Eye (tissue), 1 donor: ENCODE data around the gene SCIMP.
A peak's percentile ranks its signal among the peaks of the same experiment; 100 is the strongest.
"Not testable (repeated sequence)": the region's sequence is repeated elsewhere in the genome, so short reads cannot be mapped to it uniquely, and the experiment has no call there.

Experiments used
- DNase-seq: peaks from one replicate; pipeline ENCODE4 v3.0.0-alpha.2; 2015

The SCIMP gene

DNA sequence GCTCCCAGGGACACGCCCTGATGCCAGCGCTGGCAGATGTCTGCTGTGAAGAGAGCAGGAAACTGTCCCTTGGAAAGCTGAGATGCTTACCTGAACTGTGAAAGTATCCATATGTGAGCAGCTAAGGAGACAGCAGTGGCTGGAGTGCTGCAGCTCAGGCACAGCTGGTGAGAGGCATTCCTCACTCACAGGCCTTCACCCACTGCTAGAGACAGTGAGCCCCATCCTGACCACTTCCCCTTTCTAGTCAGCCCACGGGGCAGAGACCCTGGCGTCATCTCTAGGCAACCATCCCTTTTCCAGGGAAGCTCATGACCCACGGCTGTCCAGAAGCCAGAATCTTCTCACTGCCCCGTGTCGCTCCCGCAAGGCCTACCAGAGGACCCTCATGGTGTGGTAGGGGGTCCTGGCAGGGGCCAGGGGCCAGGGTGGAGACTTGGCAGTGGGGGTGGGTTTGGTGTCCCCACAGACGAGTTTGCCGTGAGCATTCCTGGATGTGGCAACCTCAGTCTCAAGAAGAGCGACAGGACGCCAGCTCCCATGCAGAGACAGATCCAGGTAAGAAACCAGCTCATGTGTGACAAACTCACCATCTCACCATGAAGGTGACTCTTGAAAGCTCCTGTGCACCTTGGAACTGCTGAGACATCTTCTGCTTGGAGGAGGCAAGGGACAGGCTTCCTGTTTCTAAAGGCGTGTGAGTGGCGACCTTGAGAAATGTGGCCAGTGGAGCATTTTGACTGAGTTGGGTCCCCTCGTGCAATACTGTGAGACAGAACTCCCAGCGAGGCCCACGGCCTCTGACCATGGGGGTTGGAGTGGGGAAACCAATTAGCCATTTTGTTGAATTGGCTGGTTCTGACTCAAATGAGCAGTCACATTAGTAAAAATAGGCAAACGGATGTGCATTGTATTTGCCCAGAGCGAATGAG lies at the start of gene SCIMP:
Gene SCIMP, minus strand, starts transcription at position 216 of the 932 bp plus-strand sequence. Its CDS starts 105 bp downstream, at position 111.
- no peak for DNase-seq

DNA sequence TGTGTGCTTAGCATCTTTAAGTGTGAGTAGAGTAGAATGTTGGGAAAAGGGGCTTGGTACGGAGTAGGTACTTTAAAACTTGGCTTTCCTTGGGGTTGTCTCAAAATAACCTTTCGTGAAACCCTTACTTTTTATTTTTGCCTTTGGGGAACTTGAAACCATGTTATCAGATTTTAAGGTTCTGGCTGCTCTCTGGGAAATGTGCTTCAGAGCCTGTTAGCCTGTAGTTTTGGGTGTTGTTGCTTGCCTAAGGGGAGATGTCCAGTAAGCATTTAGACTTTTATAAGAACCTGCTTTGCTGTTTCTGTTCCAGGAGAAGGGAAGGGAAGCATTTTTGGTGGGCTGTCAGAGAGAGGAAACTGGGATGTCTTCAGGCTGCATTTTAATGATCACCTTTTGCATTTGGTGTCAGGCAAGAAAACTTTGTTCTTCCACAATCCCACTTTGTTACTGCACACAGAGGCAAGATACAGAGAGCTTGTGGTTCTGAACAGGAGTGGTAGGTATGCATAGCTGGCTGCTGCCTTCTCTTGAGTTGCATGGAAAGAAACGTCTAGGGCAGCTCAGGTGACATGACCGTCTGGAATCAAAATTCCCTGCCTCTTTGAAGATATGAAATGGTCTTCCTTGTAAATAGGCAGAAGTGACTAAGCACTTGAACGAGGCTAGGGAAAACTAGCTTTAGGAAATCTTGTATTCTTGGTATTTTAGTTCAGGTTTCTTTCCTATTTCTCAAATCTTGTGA lies 49.1 kb upstream of the SCIMP start:
- DNase-seq = no peak

DNA sequence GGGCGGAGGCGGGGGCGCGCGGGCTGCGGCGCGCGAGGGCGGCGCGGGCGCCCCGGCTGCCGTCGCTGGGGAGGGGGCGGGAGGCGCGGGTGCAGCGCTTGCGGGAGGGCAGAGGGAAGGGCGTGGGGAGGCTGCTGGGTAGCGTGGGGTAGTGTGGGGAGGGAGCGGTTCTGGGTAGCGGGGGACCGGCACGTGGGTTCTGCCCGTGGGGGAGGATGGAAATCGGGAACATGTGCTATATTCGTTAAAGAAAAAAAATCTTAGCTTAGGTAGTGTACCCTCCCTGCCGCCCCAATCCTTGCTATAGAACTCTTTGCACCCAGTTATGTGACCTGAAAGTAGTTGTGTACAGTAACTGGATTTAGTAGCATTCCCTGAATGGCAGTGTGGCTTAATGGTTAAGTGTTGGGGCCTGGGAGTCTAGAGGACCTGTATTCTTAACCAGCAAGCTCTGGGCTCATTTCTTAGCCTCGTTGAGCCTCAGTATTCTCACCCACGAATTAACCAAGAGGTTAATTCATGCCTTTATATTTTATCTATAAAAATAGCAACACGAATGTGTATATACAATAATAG lies 48.1 kb upstream of the SCIMP start:
- DNase-seq = peak; percentile 52

DNA sequence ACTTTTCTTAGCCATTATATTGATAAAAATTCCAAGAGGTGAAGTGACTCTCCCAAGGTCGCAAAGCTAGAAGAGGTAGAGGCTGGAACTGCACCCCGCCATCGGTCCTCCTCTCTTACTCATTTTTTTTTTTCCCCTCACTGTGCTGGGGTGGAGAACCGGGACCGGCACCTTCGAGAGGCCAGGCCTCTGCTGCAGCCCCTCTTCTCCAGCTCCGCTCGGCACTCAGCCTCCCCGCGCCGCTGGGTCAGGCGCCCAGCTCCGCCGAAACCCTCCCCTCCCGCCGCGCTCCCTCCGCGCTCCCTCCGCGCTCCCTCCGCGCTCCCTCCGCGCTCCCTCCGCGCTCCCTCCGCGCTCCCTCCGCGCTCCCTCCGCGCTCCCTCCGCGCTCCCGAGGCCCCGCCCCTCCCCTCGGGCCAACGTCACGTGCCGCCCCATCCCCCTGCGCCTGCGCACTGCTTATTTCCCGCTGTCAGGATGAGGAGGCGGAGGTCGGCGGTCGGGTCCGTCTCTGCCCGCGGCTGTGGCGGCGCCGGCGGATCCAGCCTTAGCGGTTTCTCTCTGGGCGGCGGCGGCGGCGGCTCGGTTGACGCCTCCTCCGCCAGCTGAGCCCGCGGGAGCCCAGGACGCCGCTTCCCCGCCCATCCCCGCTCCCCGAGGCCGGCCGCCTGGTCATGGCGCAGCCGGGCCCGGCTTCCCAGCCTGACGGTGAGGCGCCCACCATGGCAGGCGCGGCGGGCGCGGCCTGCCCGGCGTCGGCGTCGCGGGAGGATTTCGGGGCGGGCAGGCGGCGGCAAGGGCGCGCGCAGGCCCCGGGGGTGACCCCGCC lies 47.4 kb upstream of the SCIMP start, which contains the start of gene RABEP1:
Gene RABEP1, plus strand, starts transcription at position 471 of the 828 bp plus-strand sequence. Its CDS starts 203 bp downstream, at position 674.
- peak; percentile 97 for DNase-seq

DNA sequence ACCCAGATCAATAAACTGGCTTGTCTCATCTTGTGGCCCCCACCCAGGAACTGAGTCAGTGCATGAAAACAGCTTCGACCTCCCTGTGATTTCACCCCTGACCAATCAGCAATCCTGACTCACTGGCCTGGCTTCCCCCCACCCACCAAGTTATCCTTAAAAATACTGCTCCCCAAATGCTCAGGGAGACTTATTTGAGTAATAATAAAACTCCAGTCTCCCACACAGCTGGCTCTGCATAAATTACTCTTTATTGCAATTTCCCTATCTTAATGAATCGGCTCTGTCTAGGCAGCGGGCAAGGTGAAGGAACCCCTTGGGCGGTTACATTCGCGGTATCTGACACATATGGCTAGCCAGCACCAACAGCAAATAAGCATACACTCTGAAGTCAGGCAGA lies 37.7 kb upstream of the SCIMP start:
- no peak for DNase-seq

DNA sequence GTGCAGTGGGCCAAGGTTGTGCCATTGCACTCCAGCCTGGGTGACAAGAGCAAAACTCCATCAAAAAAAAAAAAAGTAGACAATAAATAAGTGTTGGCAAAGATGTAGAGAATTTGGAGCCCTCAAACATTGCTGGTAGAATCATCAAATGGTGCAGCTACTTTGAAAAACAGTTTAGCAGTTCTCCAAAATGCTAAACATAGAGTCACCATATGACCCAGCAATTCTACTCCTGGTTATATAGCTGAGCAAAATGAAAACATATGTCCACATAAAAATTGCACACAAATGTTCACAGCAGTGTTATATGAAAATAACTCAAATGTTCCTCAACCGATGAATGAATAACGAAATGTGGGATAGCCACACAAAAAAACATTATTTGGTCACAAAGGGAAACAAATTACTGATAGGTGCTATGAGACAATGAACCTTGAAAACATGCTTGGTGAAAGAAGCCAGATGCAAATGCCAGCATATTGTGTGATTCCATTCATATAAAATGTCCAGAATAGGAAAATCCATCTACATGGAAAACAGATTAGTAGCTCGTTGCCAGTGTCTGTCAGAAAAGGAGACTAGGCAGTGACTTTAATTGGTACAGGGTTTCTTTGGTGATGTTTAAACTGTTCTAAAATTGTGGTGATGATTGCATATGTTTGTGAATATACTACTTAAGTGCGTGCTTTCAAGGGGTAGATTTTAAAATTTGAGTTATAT lies 34.7 kb upstream of the SCIMP start:
- no peak for DNase-seq

DNA sequence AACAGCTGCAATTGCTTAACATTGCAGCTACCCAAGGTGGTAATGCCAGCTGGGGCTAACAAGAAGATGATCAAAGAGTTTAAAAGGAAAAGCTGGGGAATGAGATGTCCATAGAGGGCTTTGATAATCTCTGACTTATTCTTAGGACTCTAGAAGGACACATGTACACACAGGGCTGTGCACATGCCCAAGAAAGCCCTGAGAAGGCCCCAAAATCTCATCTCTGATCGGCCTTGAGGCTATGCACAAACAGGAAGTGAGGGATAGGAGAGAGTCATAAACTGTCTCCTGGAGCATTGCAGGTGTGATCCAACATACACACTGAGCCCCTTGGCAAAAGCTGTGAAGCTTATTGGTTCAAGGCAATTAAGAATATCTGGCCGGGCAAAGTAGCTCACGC lies 30.2 kb upstream of the SCIMP start:
- DNase-seq = no peak

DNA sequence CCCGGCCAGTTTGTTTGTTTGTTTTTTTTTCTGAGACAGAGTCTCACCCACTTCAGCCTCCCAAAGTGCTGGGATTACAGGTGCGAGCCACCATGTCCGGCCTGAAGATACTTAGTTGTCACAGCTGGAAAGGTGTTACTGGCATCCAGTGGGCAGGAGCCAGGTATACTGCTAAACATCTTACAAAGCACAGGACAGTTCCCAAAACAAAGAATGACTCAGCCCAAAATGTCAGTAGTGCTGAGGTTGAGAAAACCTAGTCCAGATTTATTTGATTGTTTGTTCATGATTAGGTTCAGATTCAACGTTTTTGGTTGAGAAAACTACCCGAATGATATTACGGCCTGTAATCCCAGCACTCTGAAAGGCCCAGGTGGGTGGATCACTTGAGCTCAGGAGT lies 28.8 kb upstream of the SCIMP start:
- no peak for DNase-seq

DNA sequence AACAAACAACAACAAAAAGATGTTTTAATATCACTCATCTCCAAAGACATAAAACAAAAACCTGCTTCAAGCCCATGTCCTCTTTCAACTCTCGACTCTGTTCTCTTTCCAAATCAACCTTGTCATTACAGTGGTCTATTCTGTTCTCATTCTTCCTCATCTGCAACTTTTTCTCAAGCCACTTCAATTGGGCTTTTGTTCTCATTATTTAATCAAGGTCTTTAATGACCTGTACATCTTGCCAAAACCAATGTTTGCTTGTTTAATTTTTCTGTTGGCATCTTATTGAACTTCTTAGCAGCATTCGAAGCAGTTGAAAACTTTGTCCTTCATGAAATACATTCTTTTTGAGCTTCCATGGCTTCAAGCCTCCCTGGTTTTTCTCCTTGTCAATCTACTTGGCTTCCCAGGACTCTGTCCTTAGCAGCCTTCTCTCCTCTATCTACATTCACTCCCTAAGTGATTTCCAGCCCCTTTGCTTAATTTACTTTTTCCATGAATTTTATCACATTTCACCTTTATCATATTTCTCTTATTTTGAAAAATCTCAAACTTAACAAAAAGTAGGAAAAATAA lies 27.8 kb upstream of the SCIMP start:
- no peak for DNase-seq

DNA sequence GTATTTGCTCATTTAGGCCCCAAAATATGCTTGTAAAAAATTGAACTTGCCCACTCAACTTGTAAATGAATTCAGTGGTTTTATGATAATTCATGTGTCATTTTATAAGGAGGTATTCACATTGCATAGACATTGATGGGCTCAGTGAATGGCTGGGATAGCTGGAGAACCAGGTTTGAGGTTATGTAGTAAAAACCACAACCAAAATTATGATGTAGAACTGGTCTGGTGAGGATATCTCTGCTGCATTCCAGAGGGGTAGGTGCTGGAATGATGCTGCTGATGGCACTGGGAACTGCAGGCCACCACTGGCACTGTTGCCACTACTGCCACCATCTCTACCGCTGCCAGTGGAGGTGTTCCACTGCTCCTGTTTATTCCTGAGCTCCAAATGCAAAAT lies 25.9 kb upstream of the SCIMP start:
- DNase-seq = no peak

DNA sequence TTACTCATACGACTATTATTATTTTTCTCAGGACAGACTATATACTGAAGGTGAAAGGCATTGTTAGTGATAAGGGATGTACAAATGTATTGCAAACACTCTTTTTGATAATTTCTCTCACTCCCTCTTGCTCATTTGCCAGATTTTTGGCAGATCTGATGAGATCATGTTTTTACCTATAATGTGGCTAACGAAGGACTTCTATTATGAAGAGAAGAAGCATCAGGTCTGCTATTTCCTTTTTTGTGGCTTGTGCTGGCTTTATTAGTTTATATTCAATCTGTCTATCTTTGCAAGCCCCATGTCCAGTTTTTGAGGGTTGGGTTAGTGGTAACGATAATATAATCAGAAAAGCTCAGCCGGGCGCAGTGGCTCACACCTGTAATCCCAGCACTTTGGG lies 22.5 kb upstream of the SCIMP start:
- DNase-seq = no peak

DNA sequence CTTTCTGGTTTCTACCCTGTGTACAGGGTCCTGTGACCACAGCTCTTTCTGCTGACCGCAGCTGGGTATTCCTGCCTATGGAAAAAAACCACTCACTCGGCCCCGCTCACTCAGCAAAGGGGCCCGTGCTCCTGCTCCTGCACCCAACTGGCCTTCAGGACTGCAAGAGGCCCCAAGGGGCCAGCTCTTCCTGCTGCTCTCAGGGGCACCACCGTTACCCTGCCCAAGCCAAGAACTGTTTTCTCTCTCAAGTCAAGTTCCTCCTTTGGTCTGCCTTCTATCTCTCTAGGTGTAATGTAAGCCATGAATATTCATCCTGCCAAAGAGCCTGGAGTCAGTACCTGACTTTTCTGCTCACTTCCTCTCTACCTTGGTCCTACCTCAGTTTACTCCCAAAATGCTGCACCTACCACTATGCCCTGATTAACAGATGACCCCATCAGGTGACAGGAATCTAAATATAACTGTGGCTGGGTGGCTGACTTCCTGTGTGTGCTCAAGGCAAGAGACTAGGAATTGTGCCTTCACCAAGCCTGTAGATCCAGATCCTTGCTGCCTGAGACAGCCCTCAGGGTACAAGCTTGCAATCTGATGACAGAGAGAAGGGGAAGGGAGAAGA lies 20.4 kb upstream of the SCIMP start:
- no peak for DNase-seq

DNA sequence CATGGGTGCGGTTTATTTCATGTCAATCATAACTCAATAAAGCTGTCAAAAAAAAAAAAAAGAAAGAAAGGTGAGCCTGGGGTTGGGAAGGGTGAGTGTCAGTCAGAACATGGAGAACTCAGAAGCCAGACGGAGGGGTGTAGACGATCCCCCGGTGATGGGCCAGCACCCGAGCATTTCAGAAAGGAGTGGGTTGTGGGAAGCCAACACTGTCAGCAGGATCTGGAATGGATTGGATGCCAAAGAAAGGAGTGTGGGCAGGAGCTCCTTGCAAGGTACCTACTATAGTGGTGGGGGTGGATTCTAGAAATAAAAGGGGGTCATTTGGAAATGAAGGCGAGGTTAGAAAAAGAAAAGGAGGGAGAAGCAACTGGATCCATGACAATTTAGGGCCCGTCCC lies 19.8 kb upstream of the SCIMP start:
- DNase-seq = no peak

DNA sequence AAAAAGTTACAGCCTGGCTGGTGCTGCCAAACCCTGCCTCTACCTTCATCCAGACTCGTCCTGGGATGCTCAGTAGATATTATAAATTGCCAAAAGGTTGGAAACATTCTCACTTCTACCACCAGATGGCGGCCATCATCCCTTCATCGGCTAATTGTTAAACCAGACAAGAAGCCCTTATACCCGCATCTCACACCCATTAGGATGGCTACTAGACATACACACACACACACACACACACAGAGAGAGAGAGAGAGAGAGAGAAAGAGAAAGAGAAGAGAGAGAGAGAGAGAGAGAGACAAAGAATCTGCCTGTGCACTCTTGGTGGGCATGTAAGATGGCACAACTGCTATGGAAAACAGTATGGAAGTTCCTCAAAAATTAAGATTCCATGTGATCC lies 15.0 kb upstream of the SCIMP start:
- peak; percentile 89 for DNase-seq

DNA sequence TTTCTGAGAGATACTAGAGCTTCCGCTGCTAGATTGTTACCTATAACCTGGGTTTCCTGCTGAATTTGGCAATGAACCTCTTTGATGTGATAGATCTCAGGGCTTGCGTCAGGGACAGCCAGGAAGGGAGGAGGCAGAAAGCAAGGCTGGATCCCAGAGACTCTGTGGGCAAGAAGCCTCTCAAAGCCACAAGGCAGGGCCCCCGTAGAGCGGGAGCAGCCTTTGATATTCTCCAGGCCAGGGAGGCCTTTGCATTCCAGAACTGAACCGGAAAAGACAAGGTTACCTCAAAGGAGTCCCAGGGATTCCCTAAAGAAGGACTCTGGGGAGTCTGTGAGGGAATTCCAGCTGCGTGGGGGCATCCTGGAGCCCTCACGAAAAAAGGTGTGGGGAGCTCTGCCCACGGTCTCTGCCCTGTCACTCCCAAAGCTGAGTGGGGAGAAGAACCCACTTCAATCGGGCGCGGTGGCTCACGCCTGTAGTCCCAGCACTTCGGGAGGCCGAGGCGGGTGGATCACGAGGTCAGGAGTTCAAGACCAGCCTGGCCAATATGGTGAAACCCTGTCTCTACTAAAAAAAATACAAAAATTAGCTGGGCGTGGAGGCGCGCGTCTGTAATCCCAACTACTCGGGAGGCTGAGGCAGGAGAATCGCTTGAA lies 14.3 kb upstream of the SCIMP start:
- no peak for DNase-seq

DNA sequence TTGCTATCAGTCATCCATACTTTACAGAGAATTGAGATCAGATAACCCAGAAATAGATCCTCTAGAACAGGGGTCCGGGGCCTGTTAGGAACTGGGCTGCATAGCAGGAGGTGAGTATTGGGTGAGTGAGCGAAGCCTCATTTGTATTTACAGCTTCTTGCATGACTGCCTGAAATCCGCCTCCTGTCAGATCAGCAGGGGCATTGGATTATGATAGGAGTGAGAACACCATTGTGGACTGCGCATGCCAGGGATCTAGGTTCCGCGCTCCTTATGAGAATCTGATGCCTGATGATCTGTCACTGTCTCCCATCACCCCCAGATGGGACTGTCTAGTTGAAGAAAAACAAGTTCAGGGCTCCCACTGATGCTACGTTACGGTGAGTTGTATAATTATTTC lies 13.0 kb upstream of the SCIMP start:
- DNase-seq = peak; percentile 80

DNA sequence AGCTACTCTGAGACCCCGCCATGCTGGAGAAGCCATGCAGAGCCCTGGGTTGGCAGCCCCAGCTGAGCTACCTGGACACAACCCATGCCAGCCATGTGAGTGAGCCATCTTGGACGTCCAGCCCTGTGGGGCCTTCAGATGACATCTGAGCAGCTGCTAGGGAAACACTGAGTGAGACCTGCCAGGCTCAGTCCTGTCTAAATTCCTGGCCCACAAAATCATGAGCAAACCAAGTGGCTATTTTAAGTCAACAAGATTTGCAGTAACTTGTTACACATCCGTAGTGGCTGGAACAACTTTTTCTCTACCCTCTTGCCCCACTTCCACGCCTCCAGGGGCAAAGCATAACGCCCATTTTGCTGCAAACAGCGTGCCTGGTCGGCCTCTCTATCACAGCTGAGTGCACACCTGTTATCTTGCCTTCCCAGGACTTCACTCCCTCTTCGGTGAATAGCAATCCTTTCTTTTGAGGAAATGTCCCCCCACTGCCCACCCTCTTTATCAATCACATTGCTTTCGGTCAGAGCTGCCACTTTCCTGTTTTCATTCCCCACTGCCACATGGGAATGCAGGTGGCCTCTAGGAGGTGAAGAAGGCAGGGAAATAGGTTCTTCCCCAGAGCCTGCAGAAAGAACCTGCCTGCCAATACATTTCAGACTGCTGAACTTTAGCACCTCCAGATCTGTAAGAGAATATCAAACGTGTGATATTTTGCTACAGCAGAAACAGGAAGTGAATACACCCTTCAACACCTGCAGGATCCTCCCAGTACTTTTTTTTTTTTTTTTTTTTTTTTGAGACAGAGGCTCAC lies 7.4 kb upstream of the SCIMP start:
- no peak for DNase-seq

DNA sequence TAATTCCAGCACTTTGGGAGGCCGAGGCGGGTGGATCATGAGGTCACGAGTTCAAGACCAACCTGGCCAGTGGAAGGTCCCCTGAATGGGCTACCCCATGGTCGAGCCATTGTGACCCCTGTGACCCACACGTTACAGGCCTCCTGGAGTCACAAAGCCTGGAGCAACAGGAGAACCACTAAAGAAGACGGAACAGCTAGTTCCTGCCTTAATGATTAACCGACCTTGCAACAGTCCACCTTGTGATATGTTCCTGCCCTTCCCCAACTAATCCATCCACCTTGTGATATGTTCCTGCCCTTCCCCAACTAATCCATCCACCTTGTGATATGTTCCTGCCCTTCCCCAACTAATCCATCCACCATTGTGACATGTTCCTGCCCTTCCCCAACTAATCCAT lies 5.1 kb upstream of the SCIMP start:
- not testable (repeated sequence) for DNase-seq

DNA sequence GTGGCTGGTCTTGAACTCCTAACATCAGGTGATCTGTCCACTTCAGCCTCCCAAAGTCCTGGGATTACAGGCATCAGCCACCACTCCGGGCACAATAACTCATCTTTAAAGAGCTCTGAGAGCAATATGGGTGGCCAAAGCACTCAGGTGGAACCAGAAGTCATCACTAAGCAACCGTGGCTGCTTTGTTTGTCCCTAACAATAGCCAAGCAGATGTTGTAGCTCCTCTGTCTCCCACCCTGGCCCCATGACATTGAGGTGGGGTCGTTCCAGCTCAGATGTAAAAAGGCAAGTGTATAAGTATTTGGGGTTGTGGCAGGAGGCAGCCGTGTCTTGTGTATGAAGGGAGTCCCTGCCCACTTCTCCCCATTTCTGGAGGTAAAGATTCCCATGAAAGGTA lies 3.7 kb upstream of the SCIMP start:
- DNase-seq = no peak
